H1 (cell line): ENCODE data around the gene ROM1. TPM values are rescaled to one million over a fixed set of nuclear protein-coding genes. Genes with fewer than 3 reads are reported as not detected.

Experiments
- ATF2 ChIP-seq: IDR thresholded peaks from 2 replicates; pipeline ENCODE4 v1.6.1; 2012; ENCODE audit warnings: low read length, inconsistent platforms
- EZH2 ChIP-seq: fragments of 200-600 bp; sonication (generic); IDR thresholded peaks from 2 replicates; pipeline ENCODE4 v1.7.1; 2012; ENCODE audit warnings: low read depth, mild to moderate bottlenecking, moderate library complexity, low read length, inconsistent platforms; ENCODE audit not compliant: severe bottlenecking
- JUND ChIP-seq: IDR thresholded peaks from 2 replicates; pipeline ENCODE4 v1.6.1; 2011; ENCODE audit warnings: mild to moderate bottlenecking, improper control_type of control experiment, low read length
- NRF1 ChIP-seq: IDR thresholded peaks from 2 replicates; pipeline ENCODE4 v1.6.1; 2011; ENCODE audit warnings: mild to moderate bottlenecking, low read depth, low read length, improper control_type of control experiment
- POU5F1 ChIP-seq: IDR thresholded peaks from 2 replicates; pipeline ENCODE4 v1.6.1; 2011; ENCODE audit warnings: low read depth, mild to moderate bottlenecking, low read length, moderate library complexity
- RNF2 ChIP-seq: fragments of 200-900, 300-1000 bp; sonication (generic); IDR thresholded peaks from 2 replicates; pipeline ENCODE4 v1.7.1; 2016; ENCODE audit warnings: borderline replicate concordance, low read depth, mild to moderate bottlenecking, antibody characterized with exemption, low read length; ENCODE audit not compliant: poor library complexity, severe bottlenecking; ENCODE audit errors: missing control alignments
- ZNF274 ChIP-seq: IDR thresholded peaks from 2 replicates; pipeline ENCODE4 v1.7.0; 2012; ENCODE audit warnings: low read length, borderline replicate concordance; ENCODE audit errors: extremely low read depth
- polyA plus RNA-seq, 7 experiments: library from polyadenylated mRNA; depleted of rRNA in 3 of 7; stranded (reverse) in 5 of 7; unstranded in 2 of 7; fragments of >200 nt in 5 of 7; fragments of 200-250 nt in 2 of 7; gene quantifications; 1 replicate in 5 of 7; 2 replicates in 1 of 7; 4 replicates in 1 of 7; pipeline versions ENCODE4 v1.2.1 to v1.2.3, GENCODE V29; 2011 to 2013; ENCODE audit warnings: missing spikeins in 2 of 7, mixed read lengths in 2 of 7
- total RNA-seq: library from RNA; stranded (reverse); fragmentation: NEBNext Ultra II Directional; extraction: Animal tissue kit (Norgen Biotek cat#: 25700); gene quantifications from 2 replicates; pipeline ENCODE4 v1.2.1, GENCODE V29; 2021

The ROM1 gene
- total and polyA plus RNA-seq, 2 of the 8 experiments (the other 6 are each of a cell fraction or from before 2014, with no cell fraction given) = 0.86 to 2.2 TPM

- no peak for TF ChIP-seq NRF1
- no peak for TF ChIP-seq POU5F1
- no peak for TF ChIP-seq EZH2
- TF ChIP-seq ATF2 = no peak
- no peak for TF ChIP-seq JUND
- TF ChIP-seq RNF2 = no peak
- no peak for TF ChIP-seq ZNF274
Observed at GRCh38 chr11:62575156-62575555, 37.9 kb upstream of the ROM1 start (continued).
